Kidney tubule cell (primary cell): ENCODE measurements around the gene VPS33A.
"Not testable (repeated sequence)": the region's sequence is repeated elsewhere in the genome, so short reads cannot be mapped to it uniquely, and the experiment has no call there.

Experiments
- DNase-seq: peaks from one replicate; pipeline ENCODE4 v3.0.0-alpha.2; 2018; ENCODE audit warnings: low spot score

Gene VPS33A

DNA sequence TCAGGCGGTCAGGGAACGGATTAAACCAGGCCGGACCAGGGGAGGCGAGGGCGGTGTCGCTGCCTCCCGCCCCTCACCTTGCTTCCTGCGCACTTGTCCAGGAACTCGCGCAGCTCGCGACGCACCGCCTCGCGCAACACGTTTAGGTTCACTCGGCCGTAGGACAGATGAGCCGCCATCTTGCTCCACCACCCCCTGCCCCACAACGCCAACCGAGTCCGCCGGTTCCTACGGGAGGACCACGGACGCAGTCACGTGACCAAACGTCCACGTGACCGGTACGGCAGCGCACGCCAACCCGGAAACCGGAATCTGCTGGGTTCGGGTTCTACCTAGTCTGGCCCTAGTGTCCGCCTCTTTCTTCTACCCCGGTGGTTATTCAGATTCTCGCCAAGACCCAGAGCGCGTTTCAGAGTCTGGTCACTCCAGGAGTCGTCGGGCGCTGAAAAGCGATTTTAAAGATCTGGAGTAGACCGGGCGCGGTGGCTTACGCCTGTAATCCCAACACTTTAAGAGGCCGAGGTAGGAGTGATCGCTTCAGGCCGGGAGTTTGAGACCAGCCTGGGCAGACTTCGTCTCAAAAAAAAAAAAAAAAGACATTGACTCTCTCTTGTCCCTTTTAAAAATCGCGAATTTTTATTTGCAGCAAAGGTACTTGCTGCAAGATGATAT lies at the start of gene VPS33A:
Gene VPS33A, minus strand, starts transcription at position 265 of the 672 bp plus-strand sequence. Its CDS starts 86 bp downstream, at position 179.
- DNase-seq = peak; percentile 97

DNA sequence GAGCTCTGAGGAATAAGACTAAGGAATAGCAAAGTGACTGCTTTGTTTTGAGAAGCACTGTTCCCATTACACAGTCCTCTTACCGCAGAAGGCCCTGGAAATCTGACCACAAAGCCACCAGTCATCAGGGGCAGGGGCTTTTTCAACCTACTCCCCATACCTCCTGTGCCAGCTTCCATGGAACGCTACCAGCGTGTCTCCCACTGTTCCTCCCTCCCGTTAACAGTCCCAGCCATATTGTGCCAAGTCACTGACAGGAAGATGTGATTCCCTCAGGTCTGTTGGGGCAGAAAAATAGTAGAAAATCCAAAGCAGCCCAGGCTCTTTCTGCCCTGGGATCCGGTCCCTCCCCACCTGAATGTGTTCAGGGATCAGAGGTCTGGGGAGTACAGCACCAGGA lies 46.6 kb upstream of the VPS33A start:
- no peak for DNase-seq

DNA sequence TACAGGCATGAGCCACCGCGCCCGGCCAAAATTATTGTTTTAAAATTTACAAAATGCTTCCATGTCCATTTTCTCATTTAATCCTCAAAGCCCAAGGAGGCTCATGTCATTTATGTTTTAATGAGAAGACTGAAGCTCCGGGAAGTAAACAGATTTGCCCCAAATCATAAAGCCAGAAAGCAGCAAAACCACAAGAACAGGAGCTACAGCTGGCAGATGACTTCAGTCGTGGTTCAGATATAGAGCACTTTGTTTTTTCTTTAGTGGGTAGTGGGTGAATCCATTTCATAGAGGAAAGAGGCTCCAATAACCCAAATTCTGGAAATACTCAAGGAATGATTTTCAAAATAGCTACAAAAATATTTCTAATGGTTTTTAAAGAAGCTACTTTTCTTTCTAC lies 45.4 kb upstream of the VPS33A start:
- no peak for DNase-seq

DNA sequence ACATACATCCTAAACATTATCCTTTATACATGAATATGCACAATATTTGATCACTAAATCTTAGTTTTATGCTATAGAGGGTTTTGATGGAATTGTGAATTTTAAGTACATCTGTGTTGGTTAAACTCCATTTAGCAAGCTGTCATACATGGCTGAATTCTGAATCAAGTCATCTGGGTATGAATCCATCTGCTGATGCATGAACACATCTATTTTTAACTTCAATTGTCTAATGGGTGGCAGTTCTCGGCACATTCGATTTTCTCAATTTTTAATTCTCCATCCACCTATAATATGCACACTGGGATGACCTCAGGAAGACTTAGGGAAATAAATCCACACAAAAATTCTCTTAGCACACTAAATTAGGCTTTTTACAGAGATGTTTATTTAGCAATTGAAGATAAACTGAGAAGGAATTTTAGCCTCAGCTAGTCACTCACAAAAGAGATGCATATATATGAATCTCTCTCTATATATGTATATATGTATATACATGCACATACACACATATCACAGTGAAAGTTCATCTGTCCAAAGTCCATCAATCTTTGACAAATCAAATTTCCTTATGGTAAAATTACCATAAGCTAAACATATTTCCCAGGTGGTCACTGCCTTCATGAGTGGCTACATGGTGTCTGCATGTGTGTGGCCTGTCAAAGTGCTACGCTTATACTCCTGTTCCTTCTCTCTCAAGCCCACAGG lies 44.5 kb upstream of the VPS33A start:
- DNase-seq = peak; percentile 23

DNA sequence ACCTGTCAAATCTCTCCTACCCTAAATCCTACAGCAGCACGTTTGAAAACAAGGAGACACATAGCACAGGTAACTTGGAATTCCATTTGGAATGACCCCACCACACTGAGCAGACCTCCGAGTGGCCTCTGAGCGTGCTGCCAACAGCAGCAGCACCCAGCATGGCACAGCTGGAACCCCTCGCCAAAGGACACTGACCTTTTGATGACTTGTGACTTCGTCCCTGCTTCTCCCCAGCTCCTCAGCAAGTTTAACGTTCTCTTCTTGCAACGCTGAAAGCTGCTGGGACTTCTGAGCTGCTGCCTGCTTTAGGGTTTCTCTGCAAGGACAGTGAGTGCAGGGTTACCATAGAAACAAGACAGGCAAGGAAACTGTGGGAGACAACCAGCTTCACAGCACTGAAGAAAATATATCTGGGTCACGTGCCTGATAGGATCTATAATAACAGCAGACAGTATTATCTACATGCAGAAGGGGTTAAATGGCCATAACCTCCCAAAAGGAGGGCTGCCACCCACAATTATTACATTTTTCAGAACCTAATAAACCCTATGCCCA lies 43.3 kb upstream of the VPS33A start:
- no peak for DNase-seq

DNA sequence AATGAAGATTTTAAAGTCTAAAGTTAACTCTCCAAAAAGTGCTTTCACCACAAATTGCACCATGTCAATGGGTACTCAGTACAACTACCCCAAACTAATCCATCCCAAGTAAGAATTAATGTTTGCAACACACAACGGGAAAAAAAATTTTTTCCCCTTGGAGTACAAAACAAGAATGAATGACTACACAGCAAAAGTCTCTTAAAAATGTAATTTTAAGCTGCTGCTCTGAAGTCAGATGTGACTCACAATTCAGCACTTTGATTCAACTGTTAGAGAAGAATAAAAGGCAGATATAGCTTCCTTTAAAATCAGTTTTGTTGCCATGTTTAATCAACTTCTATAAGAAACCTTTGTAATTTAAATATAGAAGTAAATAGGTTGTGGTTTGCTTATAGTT lies 42.5 kb upstream of the VPS33A start:
- no peak for DNase-seq

DNA sequence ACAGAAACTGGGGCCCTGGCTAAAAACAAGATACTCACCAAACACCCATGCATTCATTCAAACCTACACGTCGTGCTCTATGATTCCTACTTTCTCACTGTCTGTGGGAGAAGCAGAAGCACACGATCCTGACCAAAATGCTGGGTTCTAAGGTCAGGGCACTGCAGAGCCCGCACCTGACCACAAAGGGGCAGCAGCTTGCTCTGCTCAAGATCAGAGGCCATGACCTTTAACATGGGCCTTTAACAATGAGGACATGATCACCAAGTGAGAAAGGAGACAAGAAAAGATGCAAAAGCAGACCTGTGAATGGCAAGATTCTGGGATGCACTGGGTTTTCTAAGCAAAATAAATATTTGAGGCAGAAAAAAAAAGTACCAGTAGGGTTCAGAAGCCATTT lies 40.1 kb upstream of the VPS33A start:
- DNase-seq = no peak

DNA sequence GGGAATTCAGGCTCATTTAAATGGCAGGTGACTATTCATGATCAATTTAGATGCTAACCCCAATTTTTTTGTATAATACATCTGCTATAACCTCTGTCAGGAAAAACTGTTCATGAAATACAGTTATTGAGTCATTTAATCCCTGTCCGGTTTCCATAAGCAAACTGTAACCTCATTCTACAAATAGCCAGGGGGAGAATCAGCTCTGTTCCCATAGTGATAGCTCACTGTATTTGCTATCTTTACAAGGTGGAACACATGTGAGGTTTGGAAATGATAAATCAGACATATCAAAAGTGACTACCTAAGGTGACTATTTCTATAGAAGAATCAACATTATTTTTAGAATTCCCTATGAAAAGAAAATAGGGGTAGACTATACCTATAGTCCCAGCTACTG lies 38.6 kb upstream of the VPS33A start:
- DNase-seq = no peak

DNA sequence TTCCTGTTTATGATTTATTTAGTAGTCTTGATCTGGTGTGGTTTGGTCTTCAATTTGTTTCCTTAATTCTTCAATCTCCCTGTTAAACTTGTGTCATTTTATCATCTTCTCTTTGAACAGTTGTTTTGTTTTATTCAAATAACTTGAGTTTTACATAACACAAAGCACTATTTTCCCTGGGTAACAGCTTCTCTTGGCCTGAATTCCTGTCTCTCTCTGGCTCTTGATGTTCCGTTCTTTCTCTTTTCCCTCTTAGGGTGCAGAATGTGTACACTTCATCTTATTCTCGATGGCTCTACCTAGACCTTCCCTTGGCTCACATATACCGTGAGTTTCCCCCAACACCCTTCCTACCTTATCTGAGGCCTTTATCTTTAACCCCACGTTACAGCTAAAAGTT lies 36.8 kb upstream of the VPS33A start:
- no peak for DNase-seq

DNA sequence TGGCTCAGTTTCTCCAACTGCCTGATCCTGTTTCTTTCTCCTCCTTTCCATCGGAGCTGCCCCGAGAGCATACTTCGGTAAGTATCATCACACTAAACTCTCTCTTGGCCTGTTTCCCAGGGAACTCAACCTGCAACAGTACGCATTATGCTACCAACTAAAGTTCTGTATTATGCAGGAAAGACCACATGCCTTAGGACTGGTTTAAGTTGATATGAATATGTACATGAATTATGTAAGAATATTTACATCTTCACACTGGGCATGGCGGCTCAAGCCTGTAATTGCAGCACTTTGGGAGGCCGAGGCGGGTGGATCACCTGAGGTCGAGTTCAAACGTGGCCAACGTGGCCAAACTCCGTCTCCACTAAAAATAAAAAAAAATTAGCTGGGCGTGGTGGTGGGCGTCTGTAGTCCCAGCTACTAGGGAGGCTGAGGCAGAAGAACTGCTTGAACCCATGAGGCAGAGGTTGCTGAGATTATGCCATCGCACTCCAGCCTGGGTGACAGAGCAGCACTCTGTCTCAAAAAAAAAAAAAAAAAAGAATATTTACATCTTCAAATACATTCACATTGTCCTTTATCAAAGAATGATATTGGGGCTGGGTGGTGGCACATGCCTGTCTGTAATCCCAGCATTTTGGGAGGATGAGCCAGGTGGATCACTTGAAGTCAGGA lies 31.9 kb upstream of the VPS33A start:
- DNase-seq = no peak

DNA sequence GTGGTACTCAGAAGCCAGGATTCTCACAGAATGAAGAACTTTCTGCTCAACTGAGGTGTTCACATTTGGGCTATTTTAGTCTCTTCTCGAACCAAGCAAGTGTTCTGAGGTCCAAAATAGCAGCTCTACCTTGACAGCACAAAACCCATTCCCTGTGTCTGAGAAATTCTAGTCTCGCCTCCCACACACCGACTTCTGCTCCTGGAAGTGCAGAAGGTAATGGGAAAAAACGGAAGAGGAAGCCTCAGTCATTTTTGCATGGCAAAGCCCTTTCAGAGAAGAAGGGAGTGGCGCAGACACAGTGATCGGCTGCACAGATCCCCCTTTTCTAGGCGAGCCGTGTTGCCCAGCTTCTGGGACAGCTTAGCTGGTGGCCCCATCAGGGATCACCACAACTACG lies 31.2 kb upstream of the VPS33A start:
- DNase-seq = no peak

DNA sequence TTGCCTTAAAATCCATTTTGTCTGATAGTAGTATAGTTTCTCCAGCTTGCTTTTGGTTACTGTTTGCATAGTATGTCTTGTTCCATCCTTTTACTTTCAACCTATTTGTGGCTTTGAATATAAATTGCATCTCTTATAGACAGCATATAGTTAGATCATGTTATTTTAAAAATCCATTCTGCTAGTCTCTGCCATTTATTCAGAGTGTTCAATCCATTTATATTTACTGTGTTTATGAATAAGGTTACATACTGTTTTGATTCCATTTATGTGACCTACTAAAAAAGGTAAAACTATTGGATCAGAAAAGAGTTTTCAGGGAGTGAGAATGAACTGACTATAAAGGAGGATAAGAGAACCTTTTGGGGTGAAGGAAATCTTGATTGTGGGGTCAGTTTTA lies 29.6 kb upstream of the VPS33A start:
- no peak for DNase-seq

DNA sequence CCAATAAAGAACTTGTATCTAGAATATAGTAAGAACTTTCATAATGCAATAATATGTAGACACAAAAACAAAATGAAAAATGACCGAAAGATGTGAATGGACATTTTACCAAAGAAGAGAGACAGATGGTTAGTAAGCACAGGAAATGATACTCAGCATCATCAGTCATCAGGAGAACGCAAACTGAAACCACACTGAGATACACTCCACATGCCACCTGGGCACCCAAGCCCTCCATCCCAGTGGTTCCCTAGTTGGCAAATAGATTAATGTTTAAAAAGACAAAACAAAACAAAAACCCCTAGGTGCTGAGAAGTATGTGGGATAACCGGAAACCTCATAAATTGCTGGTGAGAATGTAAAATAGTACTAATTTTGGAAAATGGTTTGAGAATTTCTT lies 26.8 kb upstream of the VPS33A start:
- peak; percentile 59 for DNase-seq

DNA sequence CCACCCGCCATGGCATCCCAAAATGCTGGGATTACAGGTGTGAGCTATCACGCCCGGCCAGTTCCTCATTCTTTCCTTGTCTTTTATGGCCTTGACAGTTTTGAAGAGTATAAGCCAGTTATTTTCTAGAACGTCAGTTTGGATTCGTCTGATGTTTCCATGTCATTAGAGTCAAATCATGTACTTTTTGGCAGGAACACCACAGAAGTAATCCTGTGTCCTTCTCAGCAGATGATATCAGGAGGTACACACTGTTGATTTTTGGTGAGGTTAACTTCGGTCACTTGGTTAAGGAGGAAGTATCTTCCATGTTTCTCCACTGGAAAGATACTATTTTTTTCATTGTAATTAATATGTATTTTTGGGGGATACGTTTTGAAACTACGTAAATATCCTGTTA lies 25.1 kb upstream of the VPS33A start:
- DNase-seq = no peak

DNA sequence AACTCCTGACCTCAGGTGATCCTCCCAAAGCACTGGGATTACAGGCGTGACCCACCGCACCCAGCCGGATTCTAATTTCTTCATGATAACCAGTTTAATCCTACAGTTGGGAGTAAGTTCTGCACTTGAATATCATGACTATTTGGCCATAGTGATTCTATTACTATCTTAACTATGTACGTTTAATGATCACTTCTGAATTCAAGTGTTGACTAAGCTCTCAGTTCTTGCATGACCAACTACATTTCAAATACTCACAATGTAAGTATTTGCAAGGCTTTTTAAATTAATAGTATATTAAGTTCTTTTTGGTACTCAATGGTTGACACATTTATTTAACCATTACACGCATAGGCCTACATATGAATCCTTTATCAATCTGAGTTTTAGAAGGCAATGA lies 17.4 kb upstream of the VPS33A start:
- DNase-seq = no peak

DNA sequence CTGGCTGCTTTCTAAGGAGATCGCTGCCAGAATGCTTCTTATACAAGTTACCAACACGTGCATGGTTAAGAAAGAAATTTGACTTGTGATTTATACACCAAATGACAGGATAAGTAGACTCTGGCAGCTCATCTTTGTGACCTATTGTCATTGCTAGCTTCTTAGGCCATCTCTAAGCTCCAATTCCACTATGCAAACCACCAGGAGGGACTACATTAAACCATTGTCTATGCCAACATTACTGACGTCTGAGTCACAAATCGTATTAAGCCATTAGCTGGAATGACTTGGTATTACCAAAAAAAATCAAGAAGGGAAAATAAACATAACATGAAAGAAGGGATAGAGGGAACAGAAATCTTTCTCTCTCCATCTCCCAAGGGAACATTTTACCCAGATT lies 15.8 kb upstream of the VPS33A start:
- DNase-seq = peak; percentile 54

DNA sequence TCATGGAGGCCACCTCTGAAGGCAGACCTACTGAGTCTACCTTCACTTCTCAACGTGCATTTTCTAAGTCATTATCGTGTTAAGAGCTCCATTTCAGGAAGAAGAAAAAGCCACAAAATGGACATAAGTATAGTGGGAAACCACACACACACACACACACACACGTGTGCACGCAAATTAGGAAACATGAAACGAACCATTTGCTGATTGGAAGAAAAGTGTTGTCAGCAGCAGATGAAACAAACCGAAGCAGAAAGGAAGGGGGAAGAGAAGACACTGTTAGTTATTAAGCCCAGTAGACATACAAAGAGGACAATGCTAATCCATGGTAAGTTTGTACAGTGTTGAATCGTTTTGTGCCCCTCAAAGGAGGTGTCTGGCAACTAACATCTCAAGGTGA lies 9.9 kb upstream of the VPS33A start:
- no peak for DNase-seq

DNA sequence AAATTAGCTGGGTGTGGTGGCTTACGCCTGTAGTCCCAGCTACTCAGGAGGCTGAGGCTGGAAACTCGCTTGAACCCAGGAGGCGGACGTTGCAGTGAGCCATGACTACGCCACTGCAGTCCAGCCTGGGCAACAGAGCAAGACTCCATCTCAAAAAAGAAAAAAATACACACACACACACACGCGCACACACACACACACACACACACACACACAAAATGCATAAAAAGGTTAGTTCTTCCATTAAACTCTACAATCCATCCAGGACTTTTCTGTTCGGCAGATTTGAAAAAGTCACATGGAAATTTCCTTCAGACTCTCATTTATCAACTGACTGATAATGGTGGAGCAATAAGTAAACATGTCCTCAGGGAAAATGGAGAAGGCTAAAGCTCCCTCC lies 9.2 kb upstream of the VPS33A start:
- no peak for DNase-seq

DNA sequence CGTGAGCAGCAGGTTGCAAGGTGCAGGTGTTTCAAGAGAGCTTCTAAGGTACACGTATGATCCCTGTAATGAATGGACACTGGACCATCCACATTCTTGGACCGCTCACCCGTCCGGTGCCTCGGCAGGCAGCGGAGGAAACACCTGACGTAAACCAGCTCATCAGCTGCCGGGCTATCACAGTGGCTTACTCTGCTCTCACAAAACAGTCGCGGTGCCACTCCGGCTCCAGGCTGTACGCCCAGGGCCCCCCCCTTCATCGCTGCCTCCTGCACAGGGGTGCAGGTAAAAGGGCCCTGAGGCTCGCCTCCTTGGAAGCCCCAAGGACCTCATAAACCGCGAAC lies 436 bp downstream of the VPS33A start:
- peak; percentile 63 for DNase-seq

DNA sequence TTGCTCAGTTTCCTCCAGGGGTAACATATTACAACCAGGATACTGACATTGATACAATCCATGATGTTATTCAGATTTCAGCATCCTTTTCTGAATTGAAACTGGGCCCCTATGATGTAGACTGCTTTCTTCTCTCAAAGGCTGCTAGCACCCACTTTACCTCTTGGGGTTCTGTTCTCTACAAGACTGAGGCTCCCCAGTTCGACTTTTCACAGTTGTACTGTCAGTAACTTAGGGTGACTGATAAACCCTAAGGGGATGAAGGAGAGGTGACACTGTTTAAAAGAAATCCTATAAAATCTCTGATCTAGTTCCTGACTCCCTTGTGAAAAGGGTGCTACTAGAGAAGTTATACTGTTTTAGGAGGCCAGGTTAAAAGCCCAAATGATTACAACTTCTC lies 818 bp downstream of the VPS33A start:
- DNase-seq = no peak

DNA sequence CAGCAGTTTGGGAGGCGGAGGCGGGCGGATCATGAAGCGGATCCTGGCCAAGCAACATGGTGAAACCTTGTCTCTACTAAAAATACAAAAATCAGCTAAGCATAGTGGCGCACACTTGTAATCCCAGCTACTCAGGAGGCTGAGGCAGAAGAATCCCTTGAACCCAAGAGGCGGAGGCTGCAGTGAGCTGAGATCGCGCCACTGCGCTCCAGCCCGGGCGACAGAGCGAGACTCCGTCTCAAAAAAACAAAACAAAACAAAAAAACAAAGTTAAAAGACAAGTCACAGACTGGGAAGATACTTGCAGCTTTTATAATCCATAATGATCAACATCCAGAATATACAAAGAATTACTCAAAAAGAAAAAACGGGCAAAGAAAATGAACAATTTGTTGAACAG lies 5.6 kb downstream of the VPS33A start:
- DNase-seq = not testable (repeated sequence)

DNA sequence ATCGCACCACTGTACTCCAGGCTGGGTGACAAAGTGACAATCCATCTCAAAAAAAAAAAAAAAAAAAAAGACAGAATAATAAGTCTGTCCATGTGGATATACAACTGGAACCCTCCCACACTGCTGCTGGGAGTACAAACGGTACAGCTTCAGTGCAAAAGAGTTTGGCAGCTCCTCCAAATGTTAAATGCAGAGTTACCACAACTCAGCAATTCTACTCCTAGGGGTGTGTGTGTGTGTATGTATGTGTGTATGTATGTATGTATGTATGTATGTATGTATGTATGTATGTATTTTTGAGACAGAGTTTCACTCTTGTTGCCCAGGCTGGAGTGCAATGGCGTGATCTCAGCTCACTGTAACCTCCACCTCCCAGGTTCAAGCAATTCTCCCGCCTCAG lies 7.4 kb downstream of the VPS33A start:
- DNase-seq = not testable (repeated sequence)

DNA sequence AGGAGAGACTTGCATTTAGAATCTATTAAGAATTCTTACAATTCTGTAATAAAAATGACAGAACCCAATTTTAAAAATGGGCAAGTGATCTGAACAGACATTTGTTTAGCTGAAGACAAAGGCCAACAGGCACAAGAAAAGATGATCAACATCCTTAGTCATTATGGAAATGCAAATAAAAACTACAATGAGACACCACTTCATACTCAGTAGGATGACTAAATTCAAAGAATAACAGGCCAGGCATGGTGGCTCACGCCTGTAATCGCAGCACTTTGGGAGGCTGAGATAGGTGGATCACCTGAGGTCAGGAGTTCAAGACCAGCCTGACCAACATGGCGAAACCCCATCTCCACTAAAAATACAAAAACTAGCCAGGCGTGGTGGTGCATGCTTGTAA lies 7.8 kb downstream of the VPS33A start:
- DNase-seq = not testable (repeated sequence)
